ENCODE measurements around the gene ROR2. TPM values are rescaled to one million over a fixed set of nuclear protein-coding genes. Genes with fewer than 3 reads are reported as not detected.
A peak's percentile ranks its signal among the peaks of the same experiment; 100 is the strongest.

Gene ROR2
- total RNA-seq, 2 donors from 2014 or later = 4.0 to 5.4 TPM

DNA sequence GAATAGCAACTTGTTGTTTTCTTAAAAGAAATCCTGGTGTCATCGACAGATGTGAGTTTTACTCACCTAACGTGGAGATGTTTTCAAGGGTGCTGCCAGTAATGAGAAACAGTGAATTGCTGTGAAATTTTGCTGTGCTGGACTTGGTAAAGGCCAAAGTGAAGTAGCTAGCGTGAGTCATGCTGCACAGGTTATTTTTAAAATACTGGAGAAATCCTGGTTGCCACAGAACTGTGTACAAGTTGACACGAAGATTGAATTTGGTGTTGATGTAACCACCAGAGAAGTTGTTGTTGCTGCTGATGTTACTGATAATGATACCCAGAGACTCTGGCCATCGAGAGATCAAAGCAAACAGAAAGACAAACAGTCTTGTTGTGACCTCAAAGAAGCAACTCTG is 338.4 kb downstream of the ROR2 start:
- no peak overlapping the region for H3K4me3 ChIP-seq
- WGBS, 2 donors = 42 to 44% methylated on average over 5 of the region's 5 CpGs
- H3K27ac ChIP-seq = no peak overlapping the region
- ATAC-seq (no peak), DNase-seq (no peak)
- H3K36me3 ChIP-seq (replicated peaks in 1 of 2; ENCODE audit: insufficient read depth in 1 of 2, low read depth in 2 of 2) = no peaks in the 10 kb centered on the region
- intact Hi-C loops (cut with DNase I) = no loop called here
- TF ChIP-seq, protein P1, sequence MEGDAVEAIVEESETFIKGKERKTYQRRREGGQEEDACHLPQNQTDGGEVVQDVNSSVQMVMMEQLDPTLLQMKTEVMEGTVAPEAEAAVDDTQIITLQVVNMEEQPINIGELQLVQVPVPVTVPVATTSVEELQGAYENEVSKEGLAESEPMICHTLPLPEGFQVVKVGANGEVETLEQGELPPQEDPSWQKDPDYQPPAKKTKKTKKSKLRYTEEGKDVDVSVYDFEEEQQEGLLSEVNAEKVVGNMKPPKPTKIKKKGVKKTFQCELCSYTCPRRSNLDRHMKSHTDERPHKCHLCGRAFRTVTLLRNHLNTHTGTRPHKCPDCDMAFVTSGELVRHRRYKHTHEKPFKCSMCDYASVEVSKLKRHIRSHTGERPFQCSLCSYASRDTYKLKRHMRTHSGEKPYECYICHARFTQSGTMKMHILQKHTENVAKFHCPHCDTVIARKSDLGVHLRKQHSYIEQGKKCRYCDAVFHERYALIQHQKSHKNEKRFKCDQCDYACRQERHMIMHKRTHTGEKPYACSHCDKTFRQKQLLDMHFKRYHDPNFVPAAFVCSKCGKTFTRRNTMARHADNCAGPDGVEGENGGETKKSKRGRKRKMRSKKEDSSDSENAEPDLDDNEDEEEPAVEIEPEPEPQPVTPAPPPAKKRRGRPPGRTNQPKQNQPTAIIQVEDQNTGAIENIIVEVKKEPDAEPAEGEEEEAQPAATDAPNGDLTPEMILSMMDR (IDR thresholded peaks at IDR 0.05) = no peak
- TF ChIP-seq POLR2A (IDR thresholded peaks at IDR 0.05) = no peak
- no peaks in the 10 kb centered on the region for H3K4me1 ChIP-seq
- H3K27me3 ChIP-seq = no peaks in the 10 kb centered on the region
- H3K9me3 ChIP-seq = no peaks in the 10 kb centered on the region

DNA sequence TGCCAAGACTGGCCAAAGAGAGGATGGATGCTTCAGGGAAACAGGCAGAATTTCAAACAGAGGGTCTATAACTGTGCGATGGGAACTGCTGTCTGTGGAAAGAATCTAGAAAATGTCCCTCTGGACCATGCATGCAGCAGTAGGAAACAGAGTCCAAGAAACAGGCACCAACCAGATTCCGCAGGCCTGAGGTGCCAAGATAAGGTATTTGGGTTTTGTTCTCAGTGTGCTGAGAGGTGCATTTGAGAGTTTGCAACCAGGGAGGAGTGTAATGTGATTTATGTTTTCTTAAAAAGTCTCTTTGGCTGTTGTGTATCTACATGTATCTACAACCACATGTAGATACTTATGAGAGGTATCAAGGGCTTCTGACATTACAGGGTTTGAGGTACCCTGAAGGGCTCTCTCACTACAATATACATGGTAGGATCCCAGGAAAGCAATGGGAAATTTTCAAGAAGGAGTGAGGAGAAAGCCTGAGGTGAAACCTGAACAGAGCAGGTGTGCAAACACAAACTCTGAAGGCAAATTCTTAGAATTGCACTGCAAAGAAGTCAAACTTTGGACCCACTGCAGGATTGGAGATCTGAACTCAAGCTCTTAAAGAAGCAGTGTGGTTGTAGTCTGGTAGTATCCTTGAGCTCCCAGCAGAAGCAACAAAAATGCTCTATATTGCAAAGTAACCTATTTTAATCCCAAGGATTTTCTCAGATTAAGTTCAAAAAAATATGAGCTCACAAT is 343.6 kb downstream of the ROR2 start:
- intact Hi-C loops (cut with DNase I) = no loop called here
- Histone ChIP-seq H3K4me1 (peaks cover 32% of the 10 kb centered on the region), H3K9me3 (no peaks in the 10 kb centered on the region), H3K27me3 (no peaks in the 10 kb centered on the region), H3K36me3 (replicated peaks in 1 of 2; ENCODE audit: insufficient read depth in 1 of 2, low read depth in 2 of 2) (no peaks in the 10 kb centered on the region), H3K27ac (peak overlapping the region in 3 of 4 donors; percentile 23 to 48 (median 39)), H3K4me3 (no peak overlapping the region)
- 35 to 45% methylated on average over 2 of the region's 2 CpGs for WGBS, 2 donors
- ATAC-seq (peak; percentile 72), DNase-seq (peak in 2 of 4 donors; percentile 51 to 60)
- no peak for TF ChIP-seq POLR2A (IDR thresholded peaks at IDR 0.05)
- TF ChIP-seq, protein P1 (IDR thresholded peaks at IDR 0.05) = no peak

GRCh38 chr9:91604451-91605179 is 345.4 kb downstream of the ROR2 start:
- no peak for TF ChIP-seq POLR2A (IDR thresholded peaks at IDR 0.05)
- TF ChIP-seq, protein P1 (IDR thresholded peaks at IDR 0.05) = no peak
- Histone ChIP-seq H3K4me3 (no peak overlapping the region), H3K36me3 (replicated peaks in 1 of 2; ENCODE audit: insufficient read depth in 1 of 2, low read depth in 2 of 2) (no peaks in the 10 kb centered on the region), H3K27me3 (no peaks in the 10 kb centered on the region), H3K4me1 (peaks cover 32% of the 10 kb centered on the region), H3K27ac (peak overlapping the region in 1 of 4 donors; percentile 48), H3K9me3 (no peaks in the 10 kb centered on the region)
- DNase-seq (no peak), ATAC-seq (no peak)
- intact Hi-C loops (cut with DNase I) = no loop called here
- 61 to 65% methylated on average over 3 of the region's 3 CpGs for WGBS, 2 donors

DNA sequence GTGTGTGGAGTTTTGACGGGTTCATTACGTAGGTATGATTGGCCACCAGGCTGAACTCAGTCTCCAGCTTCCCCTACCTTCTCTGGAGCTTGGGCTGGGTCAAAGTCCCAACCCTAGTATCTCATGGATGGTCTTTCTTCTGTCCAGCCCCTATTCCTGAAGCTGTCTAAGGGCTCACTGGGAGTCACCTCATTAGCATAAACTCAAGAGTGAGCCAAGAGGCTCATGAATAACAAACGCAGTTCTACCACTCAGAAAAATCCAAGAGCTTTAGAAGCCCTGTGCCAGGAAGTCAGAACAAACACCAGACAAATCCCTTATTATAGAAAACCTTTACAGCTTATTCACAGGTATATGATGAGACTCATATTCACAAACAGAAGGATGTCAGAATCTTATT is 346.1 kb downstream of the ROR2 start:
- no peak for TF ChIP-seq POLR2A (IDR thresholded peaks at IDR 0.05)
- TF ChIP-seq, protein P1 (IDR thresholded peaks at IDR 0.05) = no peak
- no peak overlapping the region for H3K27ac ChIP-seq
- H3K9me3 ChIP-seq = no peaks in the 10 kb centered on the region
- peaks cover 32% of the 10 kb centered on the region for H3K4me1 ChIP-seq
- H3K4me3 ChIP-seq = no peak overlapping the region
- no peaks in the 10 kb centered on the region for H3K36me3 ChIP-seq (replicated peaks in 1 of 2; ENCODE audit: insufficient read depth in 1 of 2, low read depth in 2 of 2)
- intact Hi-C loops (cut with DNase I) = no loop called here
- 74 to 76% methylated on average over 3 of the region's 3 CpGs for WGBS, 2 donors
- ATAC-seq (no peak), DNase-seq (no peak)
- no peaks in the 10 kb centered on the region for H3K27me3 ChIP-seq
